Peyer's patch (tissue), 4 donors: ENCODE results near the gene ZFP14.

ENCODE experiments used
- POLR2A ChIP-seq, 2 donors: fragments of 450-650 bp; IDR thresholded peaks; one replicate each; pipeline ENCODE4 v1.5.1; 2017; ENCODE audit warnings: antibody characterized with exemption in 2 of 2, mild to moderate bottlenecking in 2 of 2, moderate library complexity in 2 of 2
- TF ChIP-seq, protein P1 (sequence below), 6 experiments: fragments of 450-650 bp in 4 of 6; fragments of 200-600 bp in 2 of 6; sonication (generic) in 1 of 6; IDR thresholded peaks; one replicate each; pipeline ENCODE4 v1.5.1; 2017 to 2019; ENCODE audit warnings: antibody characterized with exemption in 6 of 6, mild to moderate bottlenecking in 3 of 6, moderate library complexity in 1 of 6

DNA sequence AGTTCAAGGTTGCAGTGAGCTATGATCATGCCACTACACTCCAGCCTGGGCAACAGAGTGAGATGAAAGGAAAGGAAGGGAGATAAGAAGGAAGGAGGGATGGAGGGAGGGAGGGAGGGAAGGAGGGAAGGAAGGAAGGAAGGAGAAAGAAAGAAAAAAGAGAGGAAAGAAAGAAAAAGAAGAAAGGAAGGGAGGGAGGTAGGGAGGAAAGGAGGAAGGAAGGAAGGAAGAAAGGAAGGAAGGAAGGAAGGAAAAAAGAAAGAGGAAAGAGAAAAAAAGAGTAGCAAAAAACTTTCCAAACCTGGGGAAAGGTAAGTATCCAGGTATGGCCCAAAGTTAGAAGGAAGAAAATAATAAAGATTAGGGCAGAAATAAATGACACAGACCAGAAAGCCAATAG is 7.1 kb downstream of the ZFP14 start:
- TF ChIP-seq, protein P1, sequence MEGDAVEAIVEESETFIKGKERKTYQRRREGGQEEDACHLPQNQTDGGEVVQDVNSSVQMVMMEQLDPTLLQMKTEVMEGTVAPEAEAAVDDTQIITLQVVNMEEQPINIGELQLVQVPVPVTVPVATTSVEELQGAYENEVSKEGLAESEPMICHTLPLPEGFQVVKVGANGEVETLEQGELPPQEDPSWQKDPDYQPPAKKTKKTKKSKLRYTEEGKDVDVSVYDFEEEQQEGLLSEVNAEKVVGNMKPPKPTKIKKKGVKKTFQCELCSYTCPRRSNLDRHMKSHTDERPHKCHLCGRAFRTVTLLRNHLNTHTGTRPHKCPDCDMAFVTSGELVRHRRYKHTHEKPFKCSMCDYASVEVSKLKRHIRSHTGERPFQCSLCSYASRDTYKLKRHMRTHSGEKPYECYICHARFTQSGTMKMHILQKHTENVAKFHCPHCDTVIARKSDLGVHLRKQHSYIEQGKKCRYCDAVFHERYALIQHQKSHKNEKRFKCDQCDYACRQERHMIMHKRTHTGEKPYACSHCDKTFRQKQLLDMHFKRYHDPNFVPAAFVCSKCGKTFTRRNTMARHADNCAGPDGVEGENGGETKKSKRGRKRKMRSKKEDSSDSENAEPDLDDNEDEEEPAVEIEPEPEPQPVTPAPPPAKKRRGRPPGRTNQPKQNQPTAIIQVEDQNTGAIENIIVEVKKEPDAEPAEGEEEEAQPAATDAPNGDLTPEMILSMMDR (IDR thresholded peaks at IDR 0.05): no peak
- no peak for TF ChIP-seq POLR2A (IDR thresholded peaks at IDR 0.05)
